Activated naive CD4-positive, alpha-beta T cell treated with anti-CD3 and anti-CD28 coated beads, Interleukin-2, amount 50 U/mL, for 24 hours (primary cell): ENCODE results near the gene BTG3.
A peak's percentile ranks its signal among the peaks of the same experiment; 100 is the strongest.

Experiments used
- H3K27ac Mint-ChIP-seq: one replicate; pipeline ENCODE4 v1.8.0; 2021; ENCODE audit warnings: mild to moderate bottlenecking, mixed read lengths
- H3K27me3 Mint-ChIP-seq: one replicate; pipeline ENCODE4 v1.8.0; 2021; ENCODE audit warnings: mixed read lengths
- H3K36me3 Mint-ChIP-seq: one replicate; pipeline ENCODE4 v1.8.0; 2021; ENCODE audit warnings: mixed read lengths
- H3K4me1 Mint-ChIP-seq: one replicate; pipeline ENCODE4 v1.8.0; 2021; ENCODE audit warnings: mixed read lengths
- H3K4me3 Mint-ChIP-seq: one replicate; pipeline ENCODE4 v1.8.0; 2021; ENCODE audit warnings: mild to moderate bottlenecking, mixed read lengths
- H3K9me3 Mint-ChIP-seq: one replicate; pipeline ENCODE4 v1.8.0; 2021; ENCODE audit warnings: mixed read lengths

BTG3 gene, protein sequence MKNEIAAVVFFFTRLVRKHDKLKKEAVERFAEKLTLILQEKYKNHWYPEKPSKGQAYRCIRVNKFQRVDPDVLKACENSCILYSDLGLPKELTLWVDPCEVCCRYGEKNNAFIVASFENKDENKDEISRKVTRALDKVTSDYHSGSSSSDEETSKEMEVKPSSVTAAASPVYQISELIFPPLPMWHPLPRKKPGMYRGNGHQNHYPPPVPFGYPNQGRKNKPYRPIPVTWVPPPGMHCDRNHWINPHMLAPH

DNA sequence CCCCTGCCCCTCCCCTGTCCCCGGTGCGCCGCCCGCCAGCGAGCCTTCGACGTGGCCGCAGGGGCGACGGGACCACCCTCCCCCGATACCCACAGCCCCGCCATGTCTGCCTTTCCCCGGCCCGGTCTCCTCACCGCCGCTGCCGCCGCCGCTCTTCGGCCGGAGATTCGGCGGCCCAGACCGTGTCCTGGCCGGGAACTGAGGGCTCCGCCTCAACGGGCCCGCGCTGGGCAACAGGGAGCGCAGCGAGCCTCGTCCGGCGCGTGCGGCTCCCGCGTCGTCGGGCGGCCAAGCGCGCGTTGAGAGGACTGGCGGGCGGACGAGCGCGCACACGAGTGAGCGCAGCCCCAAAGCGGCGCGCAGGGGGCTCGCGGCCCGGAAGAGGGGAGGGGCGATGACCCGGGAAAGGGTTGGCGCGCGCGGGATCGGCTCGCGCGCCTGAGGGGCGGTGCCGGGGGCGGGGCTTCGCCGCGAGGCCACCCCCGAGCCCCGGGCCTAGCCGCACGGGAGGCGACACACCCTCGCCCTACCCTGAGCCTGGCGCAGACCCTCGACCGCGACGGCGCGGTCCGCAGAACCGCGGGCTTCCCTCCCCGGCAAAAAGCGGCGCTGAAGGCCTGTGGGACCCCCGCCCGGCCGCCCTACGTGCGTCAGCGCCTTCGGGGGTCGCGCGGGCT is at the start of gene BTG3:
Gene BTG3, minus strand, starts transcription at position 337 of the 677 bp plus-strand sequence. CDS start 3,757 bp downstream, outside the sequence.
- Mint-ChIP-seq H3K36me3 (peaks cover 6% of the 10 kb centered on the region), H3K9me3 (no peaks in the 10 kb centered on the region), H3K4me1 (peaks cover 22% of the 10 kb centered on the region), H3K27me3 (no peaks in the 10 kb centered on the region), H3K4me3 (peak within 1 kb of the TSS; percentile 88), H3K27ac (peak within 1 kb of the TSS; percentile 95)

DNA sequence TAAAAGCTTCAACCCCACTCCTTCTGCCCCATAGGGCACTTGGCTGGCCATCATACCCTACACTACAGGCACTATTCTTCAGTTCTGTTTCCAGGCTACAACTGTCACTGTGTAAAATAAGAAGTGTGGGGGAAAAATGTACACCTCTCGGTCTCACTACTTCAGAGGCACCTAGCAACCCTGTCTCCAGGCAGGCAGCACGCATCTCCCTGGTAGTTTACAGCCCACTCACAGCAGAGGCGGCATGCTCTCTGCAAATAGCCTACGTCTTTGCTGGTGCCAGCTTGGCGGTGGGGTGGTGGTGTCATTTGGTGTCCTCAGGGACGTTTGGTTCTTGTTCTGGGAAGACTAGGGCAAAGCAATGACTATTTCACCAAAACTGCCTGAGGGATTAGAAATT is 48.2 kb upstream of the BTG3 start:
- Mint-ChIP-seq H3K4me3 (no peak overlapping the region), H3K36me3 (no peaks in the 10 kb centered on the region), H3K27me3 (peaks cover 16% of the 10 kb centered on the region), H3K9me3 (no peaks in the 10 kb centered on the region), H3K4me1 (no peaks in the 10 kb centered on the region), H3K27ac (no peak overlapping the region)

DNA sequence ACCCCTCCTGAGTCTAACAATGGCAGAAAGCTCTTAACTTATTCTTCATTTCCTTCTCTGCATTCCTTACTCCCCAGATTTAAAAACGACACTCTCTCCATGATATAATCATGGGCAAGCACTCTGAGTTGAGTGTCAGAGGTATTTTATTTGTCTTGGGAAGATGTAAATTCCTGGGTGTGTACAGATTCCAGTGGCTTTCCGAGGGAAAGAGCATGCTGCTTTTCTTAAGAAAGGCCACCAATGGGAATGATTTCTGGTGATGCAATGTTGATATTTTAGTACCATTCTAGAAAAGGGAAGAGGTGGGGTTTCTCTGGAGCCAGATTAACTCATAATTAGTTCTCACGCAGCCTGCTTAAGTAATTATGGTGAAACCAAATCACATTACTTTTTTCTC is 47.8 kb upstream of the BTG3 start:
- Mint-ChIP-seq H3K9me3 (no peaks in the 10 kb centered on the region), H3K4me1 (no peaks in the 10 kb centered on the region), H3K36me3 (no peaks in the 10 kb centered on the region), H3K4me3 (no peak overlapping the region), H3K27ac (no peak overlapping the region), H3K27me3 (peaks cover 16% of the 10 kb centered on the region)

DNA sequence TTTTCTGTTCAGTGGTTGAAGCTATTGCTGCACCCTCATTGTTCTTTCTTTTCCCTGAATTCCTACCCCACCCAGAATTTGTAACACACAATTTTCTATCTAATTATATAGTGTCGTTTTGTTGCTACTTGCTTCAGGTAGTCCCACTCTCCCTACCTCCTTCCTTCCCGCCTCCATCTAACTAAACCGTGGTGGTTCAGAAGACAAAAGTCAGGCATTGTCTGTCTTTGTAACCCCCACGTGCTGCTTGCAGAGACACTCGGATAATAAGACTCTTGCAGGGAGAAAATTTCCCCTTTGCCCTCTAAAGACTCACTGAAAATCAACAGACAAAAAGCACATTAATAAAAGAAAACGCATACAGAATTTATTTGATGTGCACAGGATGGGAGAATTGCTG is 46.2 kb upstream of the BTG3 start:
- no peaks in the 10 kb centered on the region for H3K36me3 Mint-ChIP-seq
- H3K9me3 Mint-ChIP-seq, result no peaks in the 10 kb centered on the region
- no peak overlapping the region for H3K27ac Mint-ChIP-seq
- no peaks in the 10 kb centered on the region for H3K4me1 Mint-ChIP-seq
- no peak overlapping the region for H3K4me3 Mint-ChIP-seq
- H3K27me3 Mint-ChIP-seq, result peaks cover 19% of the 10 kb centered on the region

DNA sequence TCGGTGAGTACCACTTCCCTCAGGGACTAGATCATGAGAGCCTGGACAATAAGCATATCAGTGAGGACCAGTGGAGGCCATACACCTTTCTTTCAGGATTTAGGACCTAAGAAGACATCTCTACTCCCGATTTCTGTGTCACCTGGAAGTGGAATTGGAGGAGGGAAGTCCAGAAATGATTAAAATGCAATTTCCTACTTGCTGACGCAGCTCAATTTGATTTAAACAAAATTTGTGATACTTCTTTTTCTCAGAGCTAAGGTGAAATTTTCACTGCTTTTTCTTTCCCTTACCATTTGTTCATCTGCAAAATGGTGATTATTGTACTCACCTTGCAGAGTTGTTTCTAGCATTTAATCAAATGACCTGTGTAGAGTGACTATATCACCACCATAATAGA is 38.8 kb upstream of the BTG3 start:
- Mint-ChIP-seq H3K27ac (no peak overlapping the region), H3K9me3 (peaks cover 4% of the 10 kb centered on the region), H3K4me1 (no peaks in the 10 kb centered on the region), H3K27me3 (peaks cover 15% of the 10 kb centered on the region), H3K36me3 (no peaks in the 10 kb centered on the region), H3K4me3 (no peak overlapping the region)

DNA sequence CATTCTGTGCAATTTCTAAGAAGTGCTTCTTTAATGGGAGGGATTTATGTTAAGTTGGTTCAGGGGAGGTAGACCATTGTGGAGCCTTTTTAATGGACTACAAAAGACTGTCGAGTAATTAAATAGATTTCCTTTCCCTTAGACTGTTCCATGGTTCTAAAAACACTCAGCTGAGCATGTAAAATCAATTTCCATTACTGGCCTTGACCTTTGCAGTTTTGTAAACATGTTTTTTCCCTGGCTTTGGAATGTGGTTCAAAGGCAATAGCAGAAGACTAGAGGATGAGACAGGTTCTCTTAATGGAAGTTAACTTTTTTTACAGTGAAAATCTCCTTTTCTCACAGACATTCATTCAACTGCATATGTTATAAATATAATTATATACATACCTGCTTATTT is 37.6 kb upstream of the BTG3 start:
- peaks cover 11% of the 10 kb centered on the region for H3K27me3 Mint-ChIP-seq
- no peak overlapping the region for H3K4me3 Mint-ChIP-seq
- H3K27ac Mint-ChIP-seq, result no peak overlapping the region
- H3K36me3 Mint-ChIP-seq, result no peaks in the 10 kb centered on the region
- peaks cover 4% of the 10 kb centered on the region for H3K9me3 Mint-ChIP-seq
- peaks cover 3% of the 10 kb centered on the region for H3K4me1 Mint-ChIP-seq

DNA sequence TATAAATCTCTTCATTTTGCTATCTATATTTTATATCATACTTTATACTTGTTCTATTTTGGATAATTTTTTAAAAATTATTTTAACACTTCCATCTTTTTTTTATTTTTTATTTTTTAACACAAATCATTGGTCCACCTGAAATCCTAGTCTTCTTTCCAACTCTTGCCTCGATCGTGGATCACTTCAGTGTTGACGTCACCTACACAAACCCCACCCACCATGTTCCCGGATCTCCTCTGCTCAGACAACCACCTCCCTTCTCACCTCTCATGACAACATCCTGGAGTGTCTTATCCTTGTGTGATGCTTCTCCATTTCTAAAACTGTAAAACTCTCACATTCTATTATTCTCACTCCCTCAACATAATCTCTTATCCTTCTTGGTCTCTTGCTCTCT is 34.1 kb upstream of the BTG3 start:
- H3K4me3 Mint-ChIP-seq, result no peak overlapping the region

DNA sequence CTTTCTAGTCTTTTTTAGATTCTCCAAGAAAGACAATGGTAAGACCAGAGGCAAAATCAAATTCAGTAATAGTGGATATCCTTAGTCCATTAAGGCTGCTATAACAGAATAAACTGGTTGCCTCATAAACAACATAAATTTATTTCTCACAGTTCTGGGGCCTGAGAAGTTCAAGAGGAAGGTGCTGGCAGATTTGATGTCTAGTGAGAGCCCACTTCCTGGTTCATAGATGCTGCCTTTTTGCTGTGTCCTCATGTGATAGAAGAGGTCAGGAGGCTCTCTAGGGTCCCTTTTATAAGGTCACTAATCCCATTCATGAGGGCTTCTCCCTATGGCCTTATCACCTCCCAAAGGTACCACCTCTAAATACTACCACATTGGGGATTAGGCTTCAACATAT is 31.5 kb upstream of the BTG3 start:
- Mint-ChIP-seq H3K27ac (no peak overlapping the region), H3K4me1 (peaks cover 14% of the 10 kb centered on the region), H3K27me3 (no peaks in the 10 kb centered on the region), H3K4me3 (no peak overlapping the region), H3K36me3 (peaks cover 3% of the 10 kb centered on the region), H3K9me3 (peaks cover 4% of the 10 kb centered on the region)

More for the DNA sequence above, 34.1 kb upstream of the BTG3 start:
- H3K36me3 Mint-ChIP-seq, result no peaks in the 10 kb centered on the region
- peaks cover 6% of the 10 kb centered on the region for H3K27me3 Mint-ChIP-seq
- peaks cover 14% of the 10 kb centered on the region for H3K4me1 Mint-ChIP-seq
- H3K9me3 Mint-ChIP-seq, result peaks cover 4% of the 10 kb centered on the region
- no peak overlapping the region for H3K27ac Mint-ChIP-seq

DNA sequence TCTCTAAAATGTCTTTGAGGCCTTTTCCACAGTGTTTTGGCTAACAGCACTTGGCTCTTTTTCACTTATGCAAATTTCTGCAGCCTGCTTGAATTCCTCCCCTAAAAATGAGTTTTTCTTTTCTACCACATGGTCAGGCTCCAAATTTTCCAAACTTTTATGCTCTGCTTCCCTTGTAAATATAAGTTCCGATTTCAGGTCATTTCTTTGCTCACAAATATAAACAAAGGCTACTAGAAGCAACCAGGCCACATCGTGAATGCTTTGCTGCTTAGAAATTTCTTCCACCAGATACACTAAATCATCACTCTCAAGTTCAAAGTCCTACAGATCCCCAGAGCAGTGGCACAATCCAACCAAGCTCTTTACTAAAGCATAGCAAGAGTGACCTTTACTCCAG is 28.1 kb upstream of the BTG3 start:
- H3K4me3 Mint-ChIP-seq, result no peak overlapping the region
- peaks cover 3% of the 10 kb centered on the region for H3K36me3 Mint-ChIP-seq
- H3K27me3 Mint-ChIP-seq, result no peaks in the 10 kb centered on the region
- no peaks in the 10 kb centered on the region for H3K9me3 Mint-ChIP-seq
- peaks cover 14% of the 10 kb centered on the region for H3K4me1 Mint-ChIP-seq
- no peak overlapping the region for H3K27ac Mint-ChIP-seq

DNA sequence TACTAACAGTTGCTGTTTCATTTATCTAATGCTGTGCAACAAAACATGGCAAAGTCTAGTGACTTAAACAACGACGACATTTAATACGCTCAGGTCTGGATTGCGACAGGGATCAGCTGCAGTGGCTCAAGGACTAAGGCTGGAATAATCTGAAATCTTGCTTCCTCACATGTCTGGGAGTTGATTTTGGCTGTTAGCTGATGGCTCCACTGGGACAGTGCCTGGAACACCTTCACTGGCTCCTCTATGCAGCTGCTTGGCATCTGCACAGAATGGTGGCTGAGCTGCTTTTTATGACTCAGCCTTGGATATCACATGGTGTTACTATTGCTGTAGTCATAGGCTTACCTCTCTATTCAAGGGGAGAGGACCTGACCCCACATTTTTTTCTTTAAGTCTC is 24.0 kb upstream of the BTG3 start:
- Mint-ChIP-seq H3K9me3 (no peaks in the 10 kb centered on the region), H3K4me3 (no peak overlapping the region), H3K27ac (no peak overlapping the region), H3K27me3 (no peaks in the 10 kb centered on the region), H3K36me3 (peaks cover 3% of the 10 kb centered on the region), H3K4me1 (no peaks in the 10 kb centered on the region)

DNA sequence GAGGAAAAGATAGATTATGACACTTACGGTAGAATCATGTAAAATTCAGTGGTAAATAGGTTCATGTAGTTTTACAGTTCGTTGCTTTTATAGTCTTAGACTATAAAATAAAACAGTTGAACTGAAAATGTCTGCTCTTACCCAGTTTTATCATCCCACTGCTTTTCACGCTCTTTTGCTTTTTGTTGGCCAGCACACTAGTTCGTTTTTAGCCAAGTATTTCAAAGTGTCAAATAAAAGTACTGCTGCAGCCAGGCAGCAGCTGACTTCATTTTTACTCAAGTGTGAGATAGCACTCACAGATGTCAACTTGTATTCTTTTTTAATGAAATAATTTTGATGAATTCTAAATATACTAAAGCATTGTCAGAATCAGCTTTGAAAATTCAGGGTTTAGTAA is 18.5 kb upstream of the BTG3 start:
- H3K4me3 Mint-ChIP-seq, result no peak overlapping the region
- H3K27ac Mint-ChIP-seq, result no peak overlapping the region
- no peaks in the 10 kb centered on the region for H3K9me3 Mint-ChIP-seq
- no peaks in the 10 kb centered on the region for H3K4me1 Mint-ChIP-seq
- no peaks in the 10 kb centered on the region for H3K36me3 Mint-ChIP-seq
- no peaks in the 10 kb centered on the region for H3K27me3 Mint-ChIP-seq

DNA sequence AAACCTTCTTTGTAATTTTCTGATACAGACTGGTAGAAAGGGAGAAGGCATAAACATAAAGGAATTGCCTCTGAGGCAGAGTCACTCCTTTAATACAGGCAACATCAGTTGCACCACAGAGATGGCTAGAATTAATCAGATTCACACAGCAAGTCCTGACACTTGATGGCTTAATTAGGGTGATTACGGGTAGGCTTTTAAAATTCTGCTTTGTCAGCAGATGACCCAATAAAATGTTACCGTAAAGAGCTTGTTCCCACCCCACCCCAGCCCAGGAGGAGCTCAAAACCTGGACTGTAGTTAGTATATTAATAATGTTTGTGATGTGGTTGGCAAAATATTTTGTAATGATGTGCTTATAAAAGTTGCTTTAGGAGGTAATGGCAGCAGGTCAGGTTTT is 9.3 kb upstream of the BTG3 start:
- Mint-ChIP-seq H3K9me3 (no peaks in the 10 kb centered on the region), H3K36me3 (no peaks in the 10 kb centered on the region), H3K4me3 (no peak overlapping the region), H3K27me3 (no peaks in the 10 kb centered on the region), H3K4me1 (no peaks in the 10 kb centered on the region), H3K27ac (no peak overlapping the region)

DNA sequence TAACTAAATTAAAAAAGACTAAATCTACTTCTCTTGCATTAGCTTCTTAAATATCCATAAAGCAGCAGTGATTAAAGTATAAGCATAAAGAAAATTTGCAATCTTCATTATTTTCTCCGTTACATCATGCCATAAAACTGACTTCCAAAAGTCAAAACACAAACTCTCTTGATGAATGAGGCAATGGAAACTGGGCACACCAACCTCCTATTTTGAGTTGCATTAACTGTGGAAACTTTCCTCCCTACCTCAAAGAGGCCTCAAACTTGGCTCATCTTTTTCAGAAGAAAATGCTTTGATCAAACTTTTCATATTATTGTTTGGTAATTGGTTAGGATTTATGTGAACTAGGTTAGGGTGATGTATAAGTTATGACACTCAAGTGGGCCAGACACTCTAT is 4.1 kb upstream of the BTG3 start:
- Mint-ChIP-seq H3K4me1 (peaks cover 3% of the 10 kb centered on the region), H3K27me3 (no peaks in the 10 kb centered on the region), H3K27ac (no peak overlapping the region), H3K4me3 (no peak overlapping the region), H3K9me3 (no peaks in the 10 kb centered on the region), H3K36me3 (no peaks in the 10 kb centered on the region)

DNA sequence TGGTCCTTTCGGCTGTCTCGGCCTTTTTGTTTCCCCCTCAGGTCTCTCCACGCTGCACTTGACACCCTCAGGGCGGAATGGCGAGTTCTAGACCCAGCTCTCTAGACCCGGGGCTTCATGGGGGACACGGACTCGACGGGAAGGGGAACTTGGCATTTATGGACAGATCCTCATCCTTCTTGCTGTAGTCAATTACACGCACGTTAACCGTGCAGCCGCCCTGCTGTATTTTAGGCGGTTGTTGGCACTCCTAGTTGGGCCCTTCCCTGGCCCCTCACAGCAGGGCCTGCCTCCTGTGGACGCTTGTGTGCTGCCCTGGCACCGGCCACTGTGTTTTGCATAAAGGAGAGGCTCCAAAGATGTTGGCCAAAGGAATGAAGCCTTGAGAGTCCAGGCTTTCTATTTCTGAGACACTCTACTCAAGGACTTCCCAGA is 558 bp upstream of the BTG3 start:
- peaks cover 22% of the 10 kb centered on the region for H3K4me1 Mint-ChIP-seq
- H3K9me3 Mint-ChIP-seq, result no peaks in the 10 kb centered on the region
- H3K27ac Mint-ChIP-seq, result peak overlapping the region; percentile 59
- peak overlapping the region; percentile 77 for H3K4me3 Mint-ChIP-seq
- H3K27me3 Mint-ChIP-seq, result no peaks in the 10 kb centered on the region
- peaks cover 4% of the 10 kb centered on the region for H3K36me3 Mint-ChIP-seq

DNA sequence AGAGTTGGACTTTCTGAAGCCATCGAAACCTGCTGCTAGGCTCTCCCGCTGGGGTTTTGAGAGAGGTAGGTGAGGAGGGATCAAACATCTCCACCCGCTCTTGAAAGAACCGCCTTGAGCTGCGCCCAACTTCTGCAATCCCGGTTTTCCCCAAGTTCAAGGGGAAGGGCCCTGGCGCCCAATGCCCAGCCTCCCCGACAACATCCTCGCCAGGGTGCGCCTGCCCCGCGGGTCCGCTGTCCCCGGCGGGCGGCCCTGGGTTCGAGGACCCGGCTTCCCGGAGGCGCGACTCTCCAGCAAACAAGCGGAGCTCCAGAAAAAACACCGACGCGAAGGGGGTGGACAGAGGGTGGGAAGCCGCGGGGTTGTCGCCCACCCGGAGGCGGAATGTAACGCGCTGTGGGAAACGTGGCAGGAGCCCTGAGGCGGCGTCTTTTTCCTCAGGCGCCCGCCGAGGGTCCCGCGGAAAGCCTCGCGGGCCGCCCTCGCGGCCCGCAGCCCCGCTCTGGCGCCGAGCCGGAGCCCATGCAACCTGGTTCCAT is 607 bp downstream of the BTG3 start:
- Mint-ChIP-seq H3K27ac (peak overlapping the region; percentile 95), H3K4me1 (peaks cover 22% of the 10 kb centered on the region), H3K27me3 (no peaks in the 10 kb centered on the region), H3K9me3 (no peaks in the 10 kb centered on the region), H3K36me3 (peaks cover 7% of the 10 kb centered on the region), H3K4me3 (peak overlapping the region; percentile 88)

DNA sequence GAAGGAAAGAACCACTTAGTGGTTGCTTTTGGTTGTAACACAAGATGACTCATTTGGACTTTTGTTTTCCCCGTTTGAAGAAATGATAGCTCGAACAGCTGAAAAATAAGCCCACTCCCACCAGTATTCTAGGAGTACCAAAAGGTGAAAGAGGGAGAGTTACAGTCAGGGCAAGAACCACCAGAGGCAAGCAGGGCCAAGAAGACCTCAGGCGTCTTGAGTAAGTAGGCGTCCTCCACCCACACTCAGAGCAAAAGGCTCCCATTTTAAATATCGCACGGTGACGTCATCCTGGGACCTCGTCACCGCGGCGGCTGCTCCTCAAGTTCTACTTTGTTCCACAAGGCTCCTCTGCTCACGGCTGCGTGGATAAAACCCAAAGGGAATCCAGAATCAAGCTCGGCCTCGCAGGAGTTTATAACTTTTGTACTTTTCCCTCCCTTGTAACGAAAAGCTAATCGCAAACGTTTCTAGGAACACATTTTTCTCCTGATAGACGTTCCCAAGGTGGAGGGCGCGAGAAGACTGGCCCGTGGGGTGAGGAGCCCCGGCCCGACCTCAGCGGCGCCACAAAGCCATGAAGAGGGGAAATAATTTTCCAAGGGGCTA is 1.2 kb downstream of the BTG3 start:
- Mint-ChIP-seq H3K4me1 (peaks cover 22% of the 10 kb centered on the region), H3K27ac (peak overlapping the region; percentile 95), H3K27me3 (no peaks in the 10 kb centered on the region), H3K36me3 (peaks cover 9% of the 10 kb centered on the region), H3K4me3 (peak overlapping the region; percentile 88), H3K9me3 (no peaks in the 10 kb centered on the region)
